Measurements from ENCODE around the gene DGKD. TPM values are rescaled to one million over a fixed set of nuclear protein-coding genes. Genes with fewer than 3 reads are reported as not detected.

DGKD gene
- total and polyA plus RNA-seq, 11 donors: 15.5 to 88.6 (median 43.0) TPM

DNA sequence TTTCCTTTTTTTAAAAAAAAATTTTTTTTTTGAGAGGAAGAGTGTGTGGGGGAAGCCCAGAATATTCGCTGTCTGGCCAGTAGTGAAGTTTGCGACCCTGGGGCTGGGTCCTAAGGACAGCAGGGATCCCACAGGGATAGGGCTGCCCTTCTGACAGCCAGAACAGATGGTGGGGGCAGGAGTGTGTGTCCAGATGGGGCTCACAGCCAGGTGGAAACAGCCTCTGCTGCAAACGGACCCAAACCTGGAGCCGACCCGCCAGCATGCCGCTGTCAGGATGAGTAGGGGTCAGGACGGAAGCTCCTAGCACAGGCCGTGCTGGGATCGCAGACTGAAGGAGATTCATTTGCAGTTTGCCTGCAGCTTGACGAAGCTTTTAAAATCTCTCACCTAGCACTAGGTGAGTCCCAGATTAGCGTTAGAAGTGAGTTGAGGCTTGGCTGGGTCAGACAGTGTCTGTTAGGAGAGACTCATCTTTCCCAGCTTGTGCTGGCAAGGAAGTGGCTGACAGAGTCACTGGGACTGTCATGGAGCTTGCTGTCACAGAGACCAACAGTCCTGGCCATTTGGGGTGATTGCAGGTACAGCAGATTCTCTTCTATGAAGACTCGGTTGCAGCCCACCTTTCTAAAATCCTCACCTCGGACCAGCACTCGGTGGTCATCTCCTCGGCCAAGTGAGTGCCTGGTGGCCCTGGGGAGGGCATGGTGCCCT, 93.4 kb downstream of the DGKD start:
- intact Hi-C loops (cut with DNase I): loop anchor here in 6 of 10 donors (5.0 to 10.0 kb wide), 4 partner anchors 95 to 267 kb away; partner anchors contain the start of genes DGKD (in 1 of the 6), UGT1A4 (in 1 of the 6) and UGT1A5 (in 1 of the 6)
- ATAC-seq: no peak
- Histone ChIP-seq H3K4me1 (peaks cover 0 to 16% (median 0%) of the 10 kb centered on the region in 12 donors), H3K9me3 (no peaks in the 10 kb centered on the region), H3K36me3 (peaks cover 7 to 96% (median 89%) of the 10 kb centered on the region in 9 donors), H3K27me3 (no peaks in the 10 kb centered on the region), H3K4me3 (no peak overlapping the region), H3K27ac (peak overlapping the region in 1 of 12 donors; percentile 6)
- TF ChIP-seq POLR2A (IDR thresholded peaks at IDR 0.05): no peak
- TF ChIP-seq, protein P1, sequence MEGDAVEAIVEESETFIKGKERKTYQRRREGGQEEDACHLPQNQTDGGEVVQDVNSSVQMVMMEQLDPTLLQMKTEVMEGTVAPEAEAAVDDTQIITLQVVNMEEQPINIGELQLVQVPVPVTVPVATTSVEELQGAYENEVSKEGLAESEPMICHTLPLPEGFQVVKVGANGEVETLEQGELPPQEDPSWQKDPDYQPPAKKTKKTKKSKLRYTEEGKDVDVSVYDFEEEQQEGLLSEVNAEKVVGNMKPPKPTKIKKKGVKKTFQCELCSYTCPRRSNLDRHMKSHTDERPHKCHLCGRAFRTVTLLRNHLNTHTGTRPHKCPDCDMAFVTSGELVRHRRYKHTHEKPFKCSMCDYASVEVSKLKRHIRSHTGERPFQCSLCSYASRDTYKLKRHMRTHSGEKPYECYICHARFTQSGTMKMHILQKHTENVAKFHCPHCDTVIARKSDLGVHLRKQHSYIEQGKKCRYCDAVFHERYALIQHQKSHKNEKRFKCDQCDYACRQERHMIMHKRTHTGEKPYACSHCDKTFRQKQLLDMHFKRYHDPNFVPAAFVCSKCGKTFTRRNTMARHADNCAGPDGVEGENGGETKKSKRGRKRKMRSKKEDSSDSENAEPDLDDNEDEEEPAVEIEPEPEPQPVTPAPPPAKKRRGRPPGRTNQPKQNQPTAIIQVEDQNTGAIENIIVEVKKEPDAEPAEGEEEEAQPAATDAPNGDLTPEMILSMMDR (IDR thresholded peaks at IDR 0.05): no peak
- 85 to 94% (median 91%) methylated on average over 13 to 15 of the region's 15 CpGs for WGBS, 4 donors
- no peak for DNase-seq

DNA sequence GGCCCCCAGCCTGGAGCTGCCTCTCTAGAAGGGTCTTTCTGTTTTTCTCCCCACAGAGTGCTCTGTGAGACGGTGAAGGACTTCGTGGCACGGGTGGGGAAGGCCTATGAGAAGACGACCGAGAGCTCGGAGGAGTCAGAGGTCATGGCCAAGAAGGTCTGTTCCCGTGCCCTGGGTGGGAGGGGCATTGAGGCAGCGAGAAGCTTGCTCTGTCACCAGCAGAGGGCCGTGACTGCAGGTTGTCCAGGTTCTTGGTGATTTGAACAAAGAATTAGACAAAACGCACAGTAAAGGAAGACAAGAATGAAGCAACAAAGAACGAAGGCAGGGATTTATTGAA, 93.9 kb downstream of the DGKD start:
- no peaks in the 10 kb centered on the region for H3K9me3 ChIP-seq
- ATAC-seq: no peak
- H3K36me3 ChIP-seq: peaks cover 7 to 96% (median 90%) of the 10 kb centered on the region in 9 donors
- peaks cover 0 to 15% (median 0%) of the 10 kb centered on the region in 12 donors for H3K4me1 ChIP-seq
- intact Hi-C loops (cut with DNase I): loop anchor here in 6 of 10 donors (5.0 to 10.0 kb wide), 4 partner anchors 96 to 267 kb away; partner anchors contain the start of genes DGKD (in 1 of the 6), UGT1A4 (in 1 of the 6) and UGT1A5 (in 1 of the 6)
- no peak for TF ChIP-seq POLR2A (IDR thresholded peaks at IDR 0.05)
- TF ChIP-seq, protein P1 (IDR thresholded peaks at IDR 0.05): peak in 1 of 12 donors; percentile 17
- peak overlapping the region in 1 of 12 donors; percentile 3 for H3K27ac ChIP-seq
- WGBS, 4 donors: 76 to 80% (median 78%) methylated on average over 11 of the region's 11 CpGs
- DNase-seq: no peak
- H3K4me3 ChIP-seq: no peak overlapping the region
- H3K27me3 ChIP-seq: no peaks in the 10 kb centered on the region

DNA sequence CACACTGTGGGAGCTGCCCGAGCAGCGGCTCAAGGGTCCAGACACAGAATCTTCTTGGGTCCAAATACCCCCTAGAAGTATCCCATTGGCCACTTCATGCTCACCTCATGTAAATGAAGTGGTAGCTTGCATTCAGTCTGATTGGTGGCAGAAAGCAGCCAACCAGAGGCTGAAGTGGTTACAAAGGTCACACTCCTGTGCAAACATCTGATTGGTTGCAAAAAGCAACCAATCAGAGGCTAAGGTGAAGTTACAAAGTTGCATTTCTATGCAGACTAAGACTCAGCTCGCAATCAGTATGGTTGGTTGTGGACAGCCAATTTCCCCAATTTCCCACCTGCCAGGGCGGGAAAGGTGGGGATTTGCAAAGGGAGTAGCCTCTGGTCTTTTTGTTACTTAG, 94.3 kb downstream of the DGKD start:
- H3K27me3 ChIP-seq: no peaks in the 10 kb centered on the region
- TF ChIP-seq POLR2A (IDR thresholded peaks at IDR 0.05): no peak
- TF ChIP-seq, protein P1 (IDR thresholded peaks at IDR 0.05): no peak
- H3K36me3 ChIP-seq: peaks cover 7 to 100% (median 94%) of the 10 kb centered on the region in 9 donors
- intact Hi-C loops (cut with DNase I): loop anchor here in 6 of 10 donors (5.0 to 10.0 kb wide), 4 partner anchors 96 to 266 kb away; partner anchors contain the start of genes DGKD (in 1 of the 6), UGT1A4 (in 1 of the 6) and UGT1A5 (in 1 of the 6)
- ATAC-seq: no peak
- H3K4me1 ChIP-seq: peaks cover 0 to 11% (median 0%) of the 10 kb centered on the region in 12 donors
- WGBS, 4 donors: 86 to 96% (median 94%) methylated on average over 4 of the region's 4 CpGs
- no peak overlapping the region for H3K4me3 ChIP-seq
- no peaks in the 10 kb centered on the region for H3K9me3 ChIP-seq
- no peak for DNase-seq
- H3K27ac ChIP-seq: peak overlapping the region in 1 of 12 donors; percentile 3
